NCI-H187 (cell line): ENCODE measurements around the gene RAP1A.
A peak's percentile ranks its signal among the peaks of the same experiment; 100 is the strongest.
"Not testable (repeated sequence)": the region's sequence is repeated elsewhere in the genome, so short reads cannot be mapped to it uniquely, and the experiment has no call there.

Experiments used
- DNase-seq, 2 experiments: peaks; one replicate each; lab custom pipeline; 2025; lab: John Stamatoyannopoulos, UW

The RAP1A gene

GRCh38 chr1:111738133-111738435, 118.5 kb downstream of the RAP1A start:
- no peak for DNase-seq

GRCh38 chr1:111738436-111739193, 119.0 kb downstream of the RAP1A start:
- peak; percentile 60 to 80 for DNase-seq

GRCh38 chr1:111739194-111739924, 119.8 kb downstream of the RAP1A start, which contains the start of gene INKA2:
INKA2 (minus strand) TSS chr1:111739395; CDS start chr1:111739242, 153 bp downstream.
- DNase-seq: peak; percentile 87 to 88

GRCh38 chr1:111739925-111740765, 120.6 kb downstream of the RAP1A start:
- peak; percentile 42 to 58 for DNase-seq

- not testable (repeated sequence) for DNase-seq
Measured at GRCh38 chr1:111742292-111742691, 122.7 kb downstream of the RAP1A start.

- DNase-seq: no peak
Measured at GRCh38 chr1:111742938-111743549, 123.5 kb downstream of the RAP1A start.

GRCh38 chr1:111743679-111744101, 124.1 kb downstream of the RAP1A start:
- no peak for DNase-seq

GRCh38 chr1:111745675-111746613, 126.4 kb downstream of the RAP1A start:
- DNase-seq: peak in 1 of 2 experiments; percentile 19

GRCh38 chr1:111746614-111746999, 127.0 kb downstream of the RAP1A start:
- no peak for DNase-seq

- no peak for DNase-seq
Measured at GRCh38 chr1:111747282-111747734, 127.7 kb downstream of the RAP1A start.

GRCh38 chr1:111747947-111748346, 128.4 kb downstream of the RAP1A start:
- no peak for DNase-seq

- DNase-seq: no peak
Measured at GRCh38 chr1:111749628-111750027, 130.0 kb downstream of the RAP1A start.

GRCh38 chr1:111750856-111751255, 131.3 kb downstream of the RAP1A start:
- no peak for DNase-seq

- DNase-seq: no peak
Measured at GRCh38 chr1:111751906-111752575, 132.5 kb downstream of the RAP1A start.

GRCh38 chr1:111754984-111755330, 135.4 kb downstream of the RAP1A start:
- DNase-seq: peak in 1 of 2 experiments; percentile 25

- DNase-seq: peak; percentile 84 to 89
Measured at GRCh38 chr1:111755331-111756123, 135.9 kb downstream of the RAP1A start, which contains the start of gene DDX20. DDX20 (plus strand) TSS chr1:111755901; CDS start chr1:111755925, 24 bp downstream.

GRCh38 chr1:111756124-111756513, 136.5 kb downstream of the RAP1A start:
- DNase-seq: no peak

GRCh38 chr1:111758373-111758772, 138.8 kb downstream of the RAP1A start:
- no peak for DNase-seq

GRCh38 chr1:111761717-111762116, 142.1 kb downstream of the RAP1A start:
- no peak for DNase-seq
